ENCODE data around the gene RBFOX2. TPM values are rescaled to one million over a fixed set of nuclear protein-coding genes. Genes with fewer than 3 reads are reported as not detected.

RBFOX2 gene
- total and polyA plus RNA-seq, 2 of the 8 experiments (the other 6 are each of a cell fraction or from before 2014, with no cell fraction given): 121 to 122 TPM

- FAIRE-seq (no peak), DNase-seq (ENCODE audit: low read depth in 1 of 2, low spot score in 2 of 2) (no peak)
- Histone ChIP-seq H4K91ac (replicated peaks; ENCODE audit: insufficient read length, low read length) (no peak overlapping the region), H3K4me3 (ENCODE audit: extremely low read depth in 1 of 4, insufficient read depth in 2 of 4, low read depth in 3 of 4, low read length in 4 of 4) (no peak overlapping the region), H2BK15ac (ENCODE audit: low read length) (no peak overlapping the region), H3K4me2 (ENCODE audit: insufficient read depth in 1 of 2, low read depth in 2 of 2, low read length in 2 of 2) (no peak overlapping the region), H2BK5ac (ENCODE audit: low read depth, low read length) (no peak overlapping the region), H2BK12ac (ENCODE audit: low read depth, low read length) (no peak overlapping the region), H3K18ac (ENCODE audit: extremely low read depth, low read length) (no peak overlapping the region), H4K20me1 (replicated peaks in 1 of 2; ENCODE audit: control insufficient read depth in 1 of 2, insufficient read depth in 2 of 2, low read length in 2 of 2) (peaks cover 0 to 3% of the 10 kb centered on the region in 2 experiments), H3K27ac (ENCODE audit: low read depth, low read length) (no peak overlapping the region), H4K5ac (ENCODE audit: insufficient read length, low read depth, low read length) (no peak overlapping the region), H3K23ac (ENCODE audit: insufficient read length) (no peak overlapping the region), H2BK120ac (replicated peaks; ENCODE audit: low read depth, low read length) (no peak overlapping the region), H3K79me2 (ENCODE audit: control insufficient read depth in 1 of 2, insufficient read depth in 2 of 2, low read length in 2 of 2) (peaks cover 0 to 73% of the 10 kb centered on the region in 2 experiments; a peak in 2 of 4 replicates), H3K79me1 (ENCODE audit: low read depth, low read length) (0 out of 2 replicates have a peak, but pooled peaks cover 8% of the 10 kb centered on the region), H3K4ac (replicated peaks; ENCODE audit: insufficient read length, low read depth, low read length) (no peak overlapping the region), H3K14ac (ENCODE audit: insufficient read length) (no peak overlapping the region), H2BK20ac (ENCODE audit: low read length) (no peak overlapping the region), H3K36me3 (ENCODE audit: control insufficient read depth in 2 of 4, insufficient read depth in 4 of 4, low read length in 3 of 4) (no peaks in the 10 kb centered on the region), H3K9ac (replicated peaks in 1 of 4; ENCODE audit: extremely low read depth in 1 of 4, low read depth in 3 of 4, low read length in 3 of 4) (no peak overlapping the region), H3K56ac (replicated peaks; ENCODE audit: insufficient read length, low read depth, low read length) (no peak overlapping the region), H3K27me3 (replicated peaks in 1 of 4; ENCODE audit: control insufficient read depth in 3 of 4, extremely low read depth in 1 of 4, insufficient read depth in 3 of 4, low read length in 3 of 4) (no peaks in the 10 kb centered on the region), H2AFZ (ENCODE audit: low read length) (no peak overlapping the region), H3K23me2 (ENCODE audit: low read depth, low read length) (no peaks in the 10 kb centered on the region), H2AK5ac (ENCODE audit: low read depth, low read length) (no peak overlapping the region), H4K8ac (ENCODE audit: extremely low read depth, insufficient read depth, low read length) (no peak overlapping the region), H3K9me3 (ENCODE audit: insufficient read depth in 2 of 2, low read depth in 1 of 2, low read length in 1 of 2) (no peaks in the 10 kb centered on the region), H3K4me1 (replicated peaks in 1 of 4; ENCODE audit: control insufficient read depth in 3 of 4, insufficient read depth in 4 of 4, low read length in 3 of 4) (peaks cover 2 to 20% (median 7%) of the 10 kb centered on the region in 4 experiments; a peak in 4 of 7 replicates)
- ChIA-PET CTCF (ENCODE audit: partially characterized antibody) (no interaction called here), POLR2A (ENCODE audit: partially characterized antibody) (no interaction called here)
- WGBS, 2 experiments (ENCODE audit: extremely low coverage in 1 of 2, insufficient coverage in 1 of 2, insufficient read length in 1 of 2, insufficient replicate concordance in 2 of 2, low coverage in 1 of 2, low lambda C conversion rate in 2 of 2, missing lambda C conversion rate in 1 of 2): 81% methylated on average over 1 of the region's 1 CpG; no CpG with 5 or more reads in 1 of the 2 experiments
- TF ChIP-seq CHD2 (IDR thresholded peaks at IDR 0.05; ENCODE audit: low read length): no peak
- TF ChIP-seq SIX5 (IDR thresholded peaks at IDR 0.05; ENCODE audit: low read depth, low read length): no peak
- TF ChIP-seq RBBP5 (IDR thresholded peaks at IDR 0.05; ENCODE audit: borderline replicate concordance, low read depth, low read length): no peak
- TF ChIP-seq ASH2L (IDR thresholded peaks at IDR 0.05; ENCODE audit: low read length): no peak
- TF ChIP-seq FOSL1 (IDR thresholded peaks at IDR 0.05; ENCODE audit: insufficient read depth, low read depth, low read length): no peak
- TF ChIP-seq ATF3 (IDR thresholded peaks at IDR 0.05; ENCODE audit: insufficient read depth, low read depth, low read length): no peak
- no peak for TF ChIP-seq SP1 (IDR thresholded peaks at IDR 0.05; ENCODE audit: low read depth, low read length)
- TF ChIP-seq KDM4A (IDR thresholded peaks at IDR 0.05; ENCODE audit: low read depth, low read length, severe bottlenecking): no peak
- TF ChIP-seq USF2 (IDR thresholded peaks at IDR 0.05; ENCODE audit: low read length): no peak
- TF ChIP-seq YY1 (IDR thresholded peaks at IDR 0.05; ENCODE audit: low read depth, low read length): no peak
- TF ChIP-seq TBP (IDR thresholded peaks at IDR 0.05; ENCODE audit: low read depth, low read length): no peak
These were observed 137.2 kb downstream of the RBFOX2 start for GRCh38 chr22:35891442-35891841.

All from H1 (cell line).